ENCODE results near the gene BDH1. TPM values are rescaled to one million over a fixed set of nuclear protein-coding genes. Genes with fewer than 3 reads are reported as not detected.

Gene BDH1
- total and polyA plus RNA-seq, 2 of the 8 experiments (the other 6 are each of a cell fraction or from before 2014, with no cell fraction given), result 27.2 to 28.1 TPM

GRCh38 chr3:197505796-197506548 is 49.8 kb downstream of the BDH1 start:
- Histone ChIP-seq H3K4me1 (replicated peaks in 1 of 4; ENCODE audit: control insufficient read depth in 3 of 4, insufficient read depth in 4 of 4, low read length in 3 of 4) (peaks cover 0 to 14% (median 4%) of the 10 kb centered on the region in 4 experiments; a peak in 5 of 7 replicates), H3K4me2 (ENCODE audit: insufficient read depth in 1 of 2, low read depth in 2 of 2, low read length in 2 of 2) (no peak overlapping the region), H2BK15ac (ENCODE audit: low read length) (no peak overlapping the region), H3K27ac (ENCODE audit: low read depth, low read length) (no peak overlapping the region), H2BK12ac (ENCODE audit: low read depth, low read length) (no peak overlapping the region), H3K18ac (ENCODE audit: extremely low read depth, low read length) (no peak overlapping the region), H4K91ac (replicated peaks; ENCODE audit: insufficient read length, low read length) (no peak overlapping the region), H3K23ac (ENCODE audit: insufficient read length) (no peak overlapping the region), H3K4ac (replicated peaks; ENCODE audit: insufficient read length, low read depth, low read length) (no peak overlapping the region), H2AK5ac (ENCODE audit: low read depth, low read length) (no peak overlapping the region), H3K79me1 (ENCODE audit: low read depth, low read length) (no peaks in the 10 kb centered on the region), H3K36me3 (ENCODE audit: control insufficient read depth in 2 of 4, insufficient read depth in 4 of 4, low read length in 3 of 4) (no peaks in the 10 kb centered on the region), H2BK120ac (replicated peaks; ENCODE audit: low read depth, low read length) (no peak overlapping the region), H4K5ac (ENCODE audit: insufficient read length, low read depth, low read length) (no peak overlapping the region), H4K8ac (ENCODE audit: extremely low read depth, insufficient read depth, low read length) (peak overlapping the region; percentile 16), H3K9ac (replicated peaks in 1 of 4; ENCODE audit: extremely low read depth in 1 of 4, low read depth in 3 of 4, low read length in 3 of 4) (no peak overlapping the region), H3K27me3 (replicated peaks in 1 of 4; ENCODE audit: control insufficient read depth in 3 of 4, extremely low read depth in 1 of 4, insufficient read depth in 3 of 4, low read length in 3 of 4) (peaks cover 0 to 6% (median 2%) of the 10 kb centered on the region in 4 experiments; a peak in 2 of 7 replicates), H3K79me2 (ENCODE audit: control insufficient read depth in 1 of 2, insufficient read depth in 2 of 2, low read length in 2 of 2) (no peaks in the 10 kb centered on the region), H2AFZ (ENCODE audit: low read length) (no peak overlapping the region), H3K56ac (replicated peaks; ENCODE audit: insufficient read length, low read depth, low read length) (no peak overlapping the region), H3K14ac (ENCODE audit: insufficient read length) (no peak overlapping the region), H4K20me1 (replicated peaks in 1 of 2; ENCODE audit: control insufficient read depth in 1 of 2, insufficient read depth in 2 of 2, low read length in 2 of 2) (no peaks in the 10 kb centered on the region), H3K23me2 (ENCODE audit: low read depth, low read length) (no peaks in the 10 kb centered on the region), H2BK5ac (ENCODE audit: low read depth, low read length) (no peak overlapping the region), H2BK20ac (ENCODE audit: low read length) (0 out of 2 replicates have a peak overlapping the region, but pooled peaks have one; percentile 72), H3K9me3 (ENCODE audit: insufficient read depth in 2 of 2, low read depth in 1 of 2, low read length in 1 of 2) (no peaks in the 10 kb centered on the region), H3K4me3 (ENCODE audit: extremely low read depth in 1 of 4, insufficient read depth in 2 of 4, low read depth in 3 of 4, low read length in 4 of 4) (no peak overlapping the region)
- WGBS, 2 experiments (ENCODE audit: extremely low coverage in 1 of 2, insufficient coverage in 1 of 2, insufficient read length in 1 of 2, insufficient replicate concordance in 2 of 2, low coverage in 1 of 2, low lambda C conversion rate in 2 of 2, missing lambda C conversion rate in 1 of 2), result 89% methylated on average over 23 of the region's 24 CpGs; no CpG with 5 or more reads in 1 of the 2 experiments
- FAIRE-seq (no peak), DNase-seq (ENCODE audit: low read depth in 1 of 2, low spot score in 2 of 2) (no peak)
- POLR2A ChIA-PET (ENCODE audit: partially characterized antibody), result interaction anchor here (0.8 to 1.1 kb wide), 4 partner anchors 8 to 49 kb away, joined by 3 to 5 read pairs (median 3); no protein-coding TSS in a partner anchor
- CTCF ChIA-PET (ENCODE audit: partially characterized antibody), result interaction anchor here (0.6 to 2.6 kb wide), 10 partner anchors 14 to 486 kb away, joined by 3 to 12 read pairs (median 3); no protein-coding TSS in a partner anchor
- TF ChIP-seq YY1 (IDR thresholded peaks at IDR 0.05; ENCODE audit: low read depth, low read length) (no peak), FOSL1 (IDR thresholded peaks at IDR 0.05; ENCODE audit: insufficient read depth, low read depth, low read length) (no peak), TBP (IDR thresholded peaks at IDR 0.05; ENCODE audit: low read depth, low read length) (no peak), ATF2 (IDR thresholded peaks at IDR 0.05; ENCODE audit: low read length) (no peak), KDM4A (IDR thresholded peaks at IDR 0.05; ENCODE audit: low read depth, low read length, severe bottlenecking) (no peak), TCF12 (IDR thresholded peaks at IDR 0.05; ENCODE audit: low read depth, low read length) (no peak), SP4 (IDR thresholded peaks at IDR 0.05; ENCODE audit: low read length) (no peak), BCL11A (IDR thresholded peaks at IDR 0.05; ENCODE audit: low read depth in 2 of 2, low read length in 2 of 2) (no peak), TAF7 (optimal IDR thresholded peaks at IDR 0.05; ENCODE audit: borderline replicate concordance, low read depth, low read length) (no peak), E2F6 (IDR thresholded peaks at IDR 0.05) (no peak)
